Activated CD4-positive, CD25-positive, alpha-beta regulatory T cell treated with anti-CD3 and anti-CD28 coated beads, Interleukin-2, amount 50 U/mL, for 24 hours (primary cell): ENCODE data around the gene EMC8.
A peak's percentile ranks its signal among the peaks of the same experiment; 100 is the strongest.

Experiments used
- ATAC-seq, 2 donors: fragments of 150-1000 bp; cut with Tn5 transposase; one replicate each; pipeline ENCODE4 v1.10.0; 2021; ENCODE audit warnings: mild to moderate bottlenecking in 1 of 2, moderate library complexity in 1 of 2

The EMC8 gene

DNA sequence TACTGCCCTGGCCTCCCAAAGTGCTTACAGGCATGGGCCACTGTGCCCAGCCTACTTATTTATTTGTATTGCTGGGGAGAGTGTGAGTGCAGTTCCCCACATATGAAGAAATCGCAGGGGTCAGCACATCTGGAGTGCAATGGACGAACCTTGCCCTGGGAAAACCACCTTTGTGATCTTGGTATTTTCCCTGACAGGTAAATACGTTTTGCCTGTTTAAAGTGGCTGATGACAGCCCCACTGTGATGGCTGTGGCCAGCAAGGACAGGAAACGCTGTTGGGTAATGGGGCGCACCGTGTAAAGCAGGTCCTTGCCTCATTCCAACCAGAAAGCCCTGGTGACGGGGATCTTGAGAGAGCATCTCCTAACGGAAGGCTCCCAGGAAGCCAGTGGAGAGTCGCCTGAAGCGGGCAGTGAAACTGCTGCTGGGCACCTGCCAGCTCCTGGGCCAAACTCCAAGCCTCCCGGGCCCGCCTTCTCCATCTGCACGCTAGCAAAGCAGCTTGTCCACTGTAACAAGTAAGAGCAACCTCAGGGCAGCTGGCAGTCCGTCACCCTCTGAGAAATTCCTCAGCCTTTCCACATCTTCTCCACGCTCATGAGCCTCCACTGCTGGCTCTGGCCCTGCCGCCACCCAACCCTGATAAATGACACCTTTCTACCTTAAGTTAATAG is 17.5 kb downstream of the EMC8 start:
- ATAC-seq: no peak

DNA sequence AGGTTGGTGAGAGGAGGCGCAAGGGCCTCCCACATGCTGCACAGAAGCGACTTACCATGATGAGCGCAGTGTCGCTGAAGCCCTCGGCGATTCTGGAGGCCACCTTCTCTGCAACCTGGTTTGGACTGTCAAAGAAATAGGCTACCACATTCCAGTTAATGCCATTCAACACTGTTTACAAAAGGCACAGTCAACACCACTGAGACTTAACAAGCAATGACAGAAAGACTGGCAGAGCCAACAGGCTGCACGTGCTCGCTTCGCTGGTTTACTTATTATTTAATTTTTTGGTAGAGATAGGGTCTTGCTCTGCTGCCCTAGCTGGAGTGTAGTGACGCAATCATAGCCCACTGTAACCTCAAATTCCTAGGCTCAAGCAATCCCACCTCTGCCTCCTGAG is 18.2 kb downstream of the EMC8 start:
- ATAC-seq: no peak

- ATAC-seq: no peak
These were observed 19.1 kb downstream of the EMC8 start for GRCh38 chr16:85780281-85780680.

DNA sequence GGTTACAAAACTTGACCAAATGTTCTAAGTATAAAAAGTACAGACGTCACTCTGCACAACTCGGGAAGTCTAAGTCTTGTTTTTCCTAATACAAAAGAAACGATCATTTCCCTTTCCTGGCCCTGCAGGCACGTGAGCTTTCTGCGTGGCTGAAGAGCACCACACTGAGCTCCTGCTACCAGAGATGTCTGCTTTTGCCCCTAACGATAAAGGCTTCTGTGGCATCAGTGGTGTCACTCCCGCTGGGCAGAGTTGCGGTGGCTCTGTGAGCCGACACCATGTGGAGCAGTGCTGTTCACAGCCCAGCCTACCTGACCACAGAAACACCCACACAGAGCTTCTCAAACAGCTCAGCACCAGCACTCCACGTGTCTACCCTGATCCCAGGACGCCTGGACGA is 20.5 kb downstream of the EMC8 start:
- no peak for ATAC-seq

DNA sequence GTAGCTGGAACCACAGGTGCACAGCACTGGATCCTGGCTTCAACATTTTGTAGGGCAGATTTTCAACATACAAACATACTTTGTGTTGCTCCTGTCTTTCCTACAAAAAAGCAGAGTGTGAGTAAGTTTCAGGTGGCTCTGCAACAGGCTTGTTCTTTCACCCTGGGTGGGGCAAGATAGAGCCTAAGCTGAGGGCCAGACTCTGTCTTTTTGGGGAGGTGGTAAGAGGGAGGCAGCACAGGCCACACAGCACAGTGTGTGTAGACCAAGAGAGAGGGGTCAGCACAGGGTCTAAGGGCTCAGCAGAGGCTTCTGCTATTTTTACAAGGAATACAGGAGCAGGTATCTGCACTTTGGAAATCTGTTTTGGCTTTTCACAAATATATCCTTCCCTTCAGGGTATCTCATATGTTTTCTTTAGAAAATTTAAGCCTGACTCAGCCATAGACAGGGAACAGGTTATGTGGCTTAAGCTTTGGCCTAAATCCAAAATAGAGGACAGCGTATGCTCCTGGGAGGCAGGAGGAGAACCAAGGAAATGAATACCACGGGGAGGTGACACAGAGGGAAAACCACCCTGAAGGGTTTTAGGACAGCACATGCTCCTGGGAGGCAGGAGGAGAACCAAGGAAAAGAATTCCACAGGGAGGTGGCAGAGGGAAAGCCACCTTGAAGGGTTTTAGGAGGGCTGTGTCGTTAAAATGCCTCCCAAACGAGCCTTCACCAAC is 21.6 kb downstream of the EMC8 start:
- no peak for ATAC-seq

DNA sequence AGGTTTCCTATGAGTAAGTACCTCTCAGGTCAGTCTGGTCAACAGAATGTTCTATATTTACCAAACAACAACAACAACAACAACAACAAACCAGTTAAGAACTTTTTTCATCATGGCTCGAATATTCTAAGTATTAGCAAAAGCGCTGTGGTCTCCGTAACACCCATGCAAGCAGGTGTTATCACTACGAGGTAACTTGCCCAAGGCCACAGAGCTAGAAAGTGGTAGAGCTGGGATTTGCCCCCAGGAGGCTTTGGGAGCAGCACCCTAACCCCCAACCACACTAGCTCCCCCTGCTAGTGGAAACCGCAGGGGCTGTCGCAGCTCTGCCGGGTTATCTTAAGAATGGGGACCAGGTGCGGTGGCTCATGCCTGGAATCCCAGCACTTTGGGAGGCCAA is 24.5 kb downstream of the EMC8 start:
- no peak for ATAC-seq

DNA sequence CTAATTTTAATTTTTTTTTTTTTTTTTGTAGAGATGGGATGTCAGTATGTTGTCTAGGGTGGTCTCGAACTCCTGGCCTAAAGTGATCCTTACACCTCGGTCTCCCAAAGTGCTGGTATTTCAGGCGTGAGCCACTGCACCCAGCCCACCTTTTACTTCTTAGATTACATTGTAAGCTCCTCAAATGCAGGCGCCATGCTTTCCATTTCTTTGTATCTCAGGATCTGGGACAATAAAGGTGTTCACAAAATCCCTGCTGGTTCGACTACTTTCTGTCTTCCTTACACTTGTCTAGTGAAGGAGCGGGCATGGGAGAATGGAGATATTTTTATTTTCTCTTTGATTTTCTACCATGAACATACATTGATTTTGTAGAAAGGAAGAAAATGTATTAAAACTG is 25.2 kb downstream of the EMC8 start:
- ATAC-seq: no peak

DNA sequence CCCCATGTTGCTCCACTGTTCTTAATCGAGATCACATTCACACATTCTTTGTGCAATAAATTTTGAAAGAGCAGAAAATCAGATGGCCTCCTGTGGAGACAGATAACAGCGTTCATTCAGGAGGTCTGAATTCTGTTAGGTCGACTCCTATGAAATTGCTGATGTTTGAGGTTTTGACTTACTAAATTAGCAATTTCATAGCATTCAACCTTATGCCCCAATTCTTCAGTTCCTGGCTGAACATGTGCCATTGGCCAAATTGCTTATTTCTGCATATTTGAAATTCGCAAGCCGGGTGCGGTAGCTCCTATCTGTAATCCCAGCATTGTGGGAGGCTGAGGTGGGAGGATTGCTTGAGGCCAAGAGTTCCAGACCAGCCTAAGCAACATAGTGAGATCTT is 26.3 kb downstream of the EMC8 start:
- no peak for ATAC-seq

- no peak for ATAC-seq
These were observed 28.6 kb downstream of the EMC8 start for GRCh38 chr16:85770741-85771140.

DNA sequence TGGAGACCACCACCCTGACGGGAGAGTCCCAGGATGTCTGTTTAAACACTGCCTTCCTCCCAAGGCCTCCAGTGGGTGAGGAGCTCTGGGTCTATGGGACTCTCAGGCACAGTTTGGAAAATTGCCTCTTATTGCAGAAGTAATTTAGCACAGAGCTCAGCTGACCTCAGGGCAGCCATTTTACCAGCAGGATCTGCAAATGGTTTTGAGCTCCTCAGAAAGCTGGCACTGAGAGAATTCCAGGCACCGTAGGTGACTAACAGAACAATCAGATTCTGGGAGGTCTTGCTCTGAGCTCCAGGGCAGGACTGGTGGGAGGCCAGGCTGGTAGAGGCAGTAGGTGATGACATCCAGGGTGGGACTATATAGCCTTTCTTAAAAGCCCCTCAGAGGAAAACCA is 31.1 kb downstream of the EMC8 start:
- ATAC-seq: no peak

- no peak for ATAC-seq
These were observed 31.8 kb downstream of the EMC8 start for GRCh38 chr16:85767531-85767930.

DNA sequence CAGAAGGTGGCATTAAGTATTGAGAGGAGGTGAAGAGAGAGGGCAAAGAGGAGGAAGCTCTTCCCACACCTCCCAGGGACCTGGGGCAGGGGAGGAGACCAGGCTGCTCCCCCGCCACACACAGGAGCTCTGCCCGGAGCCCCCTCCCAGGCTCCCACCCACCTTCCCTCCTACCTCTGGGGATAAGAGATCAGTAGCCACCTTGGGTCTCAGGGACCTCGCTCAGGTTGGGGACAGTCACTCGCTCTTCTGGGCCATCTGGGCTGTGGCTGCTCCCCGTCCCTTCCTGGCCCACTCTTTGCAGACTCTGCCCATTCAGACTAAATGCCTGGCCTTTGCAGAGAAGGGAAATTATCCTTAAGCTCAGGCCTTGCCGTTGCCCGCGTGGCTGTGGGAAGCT is 33.6 kb downstream of the EMC8 start:
- no peak for ATAC-seq

GRCh38 chr16:85765211-85765610 is 34.1 kb downstream of the EMC8 start:
- no peak for ATAC-seq

- no peak for ATAC-seq
These were observed 35.7 kb downstream of the EMC8 start for GRCh38 chr16:85763616-85764015.

DNA sequence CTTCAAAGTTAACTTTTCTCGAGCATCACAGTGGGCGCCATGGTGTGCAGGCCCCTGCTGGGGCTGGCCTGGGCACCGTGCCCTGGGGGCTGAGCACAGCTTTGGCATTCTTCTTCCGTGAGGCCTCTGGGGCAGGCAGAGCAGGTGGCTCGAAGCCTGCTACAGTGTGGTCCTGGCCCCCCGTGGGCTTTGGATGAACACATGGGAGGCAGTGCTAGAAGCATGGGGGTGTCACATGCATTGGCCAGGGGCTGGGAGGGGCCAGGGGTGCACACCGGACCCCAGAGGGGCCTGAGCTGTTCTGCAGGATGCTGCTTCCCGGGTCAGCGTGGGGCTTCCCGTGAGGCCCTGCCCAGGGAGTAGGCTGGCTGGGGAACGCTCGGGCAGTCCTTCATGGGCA is 36.4 kb downstream of the EMC8 start:
- no peak for ATAC-seq

DNA sequence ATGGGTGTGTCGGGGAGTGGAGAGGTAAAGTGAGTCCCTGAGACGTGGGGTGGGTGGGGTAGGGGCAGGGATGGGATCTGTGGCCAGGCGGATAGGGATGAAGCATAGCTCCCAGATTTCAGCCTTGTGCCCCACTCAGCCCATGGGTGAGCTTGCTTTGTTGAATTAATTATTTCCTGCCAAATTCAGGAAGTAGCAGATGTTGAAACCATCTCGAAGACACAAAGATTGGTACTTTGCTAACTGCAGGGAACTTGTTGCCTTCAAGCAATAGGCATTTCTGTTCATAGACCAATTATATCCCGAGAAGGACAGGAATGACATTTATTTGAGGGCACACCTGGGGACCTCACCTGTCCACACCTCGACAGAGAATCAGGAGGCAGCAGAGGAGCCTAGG is 37.5 kb downstream of the EMC8 start:
- no peak for ATAC-seq

DNA sequence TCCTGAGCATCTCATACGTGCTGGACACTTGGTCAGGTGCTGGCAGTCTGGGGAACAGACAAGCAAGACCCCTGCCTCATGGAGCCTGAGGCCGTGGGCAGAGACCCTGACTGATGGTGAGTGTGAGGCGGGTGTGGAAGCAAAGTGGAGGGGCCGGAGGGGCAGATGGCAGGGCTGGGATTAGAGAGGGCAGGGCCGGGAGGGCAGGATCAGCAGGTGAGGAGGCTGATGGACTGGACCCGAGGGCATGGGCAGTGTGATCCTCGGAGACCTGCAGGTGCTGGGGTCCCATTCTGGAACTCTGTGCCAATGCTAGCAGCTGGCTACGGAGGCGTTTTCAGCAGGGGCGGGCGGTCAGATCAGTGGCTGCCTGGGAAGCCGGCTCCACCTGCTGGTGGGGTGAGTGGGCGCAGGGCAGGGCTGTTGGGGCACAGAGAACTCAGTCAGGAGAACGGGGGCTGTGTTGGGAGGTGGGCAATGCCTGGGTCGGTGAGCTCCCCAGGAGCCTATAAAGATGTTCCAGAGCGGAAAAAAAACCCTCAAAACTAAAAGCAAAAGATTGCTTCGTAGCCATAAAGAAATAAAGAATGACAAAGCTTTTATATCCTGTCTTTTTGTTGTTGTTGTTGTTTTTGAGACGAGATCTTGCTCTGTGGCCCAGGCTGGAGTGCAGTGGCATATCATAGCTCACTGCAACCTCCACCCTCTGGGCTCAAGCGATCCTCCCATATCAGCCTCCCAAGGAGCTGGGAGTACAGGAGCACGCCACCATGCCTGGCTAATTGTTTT is 39.5 kb downstream of the EMC8 start:
- no peak for ATAC-seq

- no peak for ATAC-seq
These were observed 40.2 kb downstream of the EMC8 start for GRCh38 chr16:85759136-85759535.

- ATAC-seq: no peak
These were observed 42.0 kb downstream of the EMC8 start for GRCh38 chr16:85757341-85757822.

GRCh38 chr16:85755929-85756768 is 43.2 kb downstream of the EMC8 start:
- peak; percentile 39 to 41 for ATAC-seq

- no peak for ATAC-seq
These were observed 44.9 kb downstream of the EMC8 start for GRCh38 chr16:85754413-85754812.

GRCh38 chr16:85753976-85754375 is 45.4 kb downstream of the EMC8 start:
- no peak for ATAC-seq

- ATAC-seq: no peak
These were observed 45.8 kb downstream of the EMC8 start for GRCh38 chr16:85753559-85753958.
